ENCODE results near the gene CCR2.

- TF ChIP-seq CTCF (tag by site-specific recombination; IDR thresholded peaks at IDR 0.05) = no peak
- TF ChIP-seq ZBTB8A (tag by site-specific recombination; IDR thresholded peaks at IDR 0.05) = no peak
- TF ChIP-seq ZFP69B (tag by site-specific recombination; IDR thresholded peaks at IDR 0.05) = no peak
- TF ChIP-seq ZNF555 (tag by site-specific recombination; conservative IDR thresholded peaks at IDR 0.05) = no peak
- TF ChIP-seq MYNN (tag by site-specific recombination; IDR thresholded peaks at IDR 0.05; ENCODE audit: borderline replicate concordance) = no peak
- TF ChIP-seq ZNF354C (tag by site-specific recombination; IDR thresholded peaks at IDR 0.05; ENCODE audit: borderline replicate concordance, low read depth) = no peak
- no peak for TF ChIP-seq KLF16 (tag by site-specific recombination; IDR thresholded peaks at IDR 0.05)
- TF ChIP-seq MZF1 (tag by site-specific recombination; IDR thresholded peaks at IDR 0.05; ENCODE audit: borderline replicate concordance) = no peak
- TF ChIP-seq OSR2 (tag by site-specific recombination; IDR thresholded peaks at IDR 0.05) = no peak
- no peak for TF ChIP-seq SCRT2 (tag by site-specific recombination; IDR thresholded peaks at IDR 0.05)
- TF ChIP-seq REST (tag by site-specific recombination; IDR thresholded peaks at IDR 0.05) = no peak
Observed at GRCh38 chr3:46356909-46357308, 3.0 kb downstream of the CCR2 start.

Data from HEK293 (cell line).